ENCODE results near the gene LTA. TPM values are rescaled to one million over a fixed set of nuclear protein-coding genes. Genes with fewer than 3 reads are reported as not detected.

Gene LTA
- polyA plus RNA-seq, 1 donor, result 0.96 TPM

DNA sequence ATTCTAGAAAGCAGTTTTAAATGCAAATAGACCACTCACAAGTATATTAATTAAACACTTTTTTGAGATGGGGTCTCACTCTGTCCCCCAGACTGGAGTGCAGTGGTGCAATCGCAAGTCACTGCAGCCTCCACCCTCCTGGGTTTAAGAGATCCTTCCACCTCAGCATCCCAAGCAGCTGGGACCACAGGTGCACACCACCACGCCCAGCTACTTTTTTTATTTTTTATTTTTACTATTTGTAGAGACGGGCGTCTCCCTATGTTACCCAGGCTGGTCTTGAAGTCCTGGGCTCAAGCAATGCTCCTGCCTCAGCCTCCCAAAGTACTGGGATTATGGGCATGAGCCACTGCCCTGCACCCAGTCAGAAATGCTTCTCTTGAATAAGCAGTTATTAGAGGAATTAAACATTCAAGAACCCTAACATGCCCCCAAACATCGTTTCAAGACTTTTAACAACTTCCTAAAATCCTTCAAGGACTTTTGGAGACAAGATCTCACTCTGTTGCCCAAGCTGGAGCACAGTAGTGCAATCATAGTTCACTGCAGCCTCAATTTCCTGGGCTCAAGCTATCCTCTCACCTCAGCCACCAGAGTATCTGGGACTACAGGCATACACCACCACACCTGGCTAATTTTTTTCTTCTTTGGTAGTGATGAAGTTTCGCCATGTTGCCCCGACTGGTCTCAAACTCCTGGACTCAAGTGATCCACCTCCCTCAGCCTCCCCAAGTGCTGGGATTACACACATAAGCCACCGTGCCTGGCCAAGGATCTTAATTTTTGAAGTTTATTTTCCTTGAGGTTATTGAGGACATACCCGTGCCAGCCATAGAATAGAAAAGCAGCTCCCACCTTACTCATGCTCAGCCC is 40.1 kb upstream of the LTA start:
- 80% methylated on average over 1 of the region's 9 CpGs for WGBS (ENCODE audit: insufficient coverage, low lambda C conversion rate)
- H3K4me3 ChIP-seq (ENCODE audit: low read length), result no peak overlapping the region

DNA sequence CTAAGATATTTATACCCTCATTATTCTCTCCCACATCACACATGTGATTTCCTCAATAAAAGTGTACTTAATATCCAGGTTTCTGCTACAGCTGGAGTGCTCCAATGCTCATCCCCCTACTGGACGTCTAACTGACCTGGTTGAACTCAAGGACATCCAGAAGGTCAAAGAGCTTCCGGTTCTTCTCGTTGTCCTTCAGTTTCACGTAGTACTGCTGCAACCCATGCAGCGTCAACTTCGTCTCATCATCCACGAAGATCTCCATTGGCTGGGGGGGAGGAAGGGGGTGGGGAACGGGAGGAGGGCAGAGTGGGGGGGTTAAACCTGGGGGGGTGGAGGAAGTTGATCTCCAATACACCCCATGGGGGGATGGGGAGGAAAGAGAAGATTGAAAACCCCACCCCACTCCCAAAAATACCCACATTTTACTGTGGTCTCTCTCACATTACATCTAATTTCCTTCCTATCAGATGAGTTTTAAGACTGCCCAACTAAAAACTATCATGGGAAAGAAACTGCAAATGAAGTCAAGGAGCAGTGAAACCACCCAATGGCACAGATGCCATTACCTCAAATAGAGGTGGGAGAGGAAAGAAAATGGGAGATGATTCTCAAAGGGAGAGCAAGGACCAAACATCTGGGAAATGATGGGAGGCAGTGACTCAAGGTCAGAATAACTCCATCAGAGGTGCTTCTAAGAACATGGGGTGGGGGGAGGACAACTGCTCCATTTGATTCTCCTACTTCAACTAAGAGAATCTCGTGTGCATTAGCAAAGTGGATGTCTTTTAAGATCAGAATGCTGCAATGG is 39.2 kb upstream of the LTA start:
- no peak overlapping the region for H3K27ac ChIP-seq (ENCODE audit: low read length)
- no peak for DNase-seq
- no peaks in the 10 kb centered on the region for H3K27me3 ChIP-seq (ENCODE audit: control insufficient read depth, insufficient read depth, low read length)
- H3K9me3 ChIP-seq (ENCODE audit: control insufficient read depth, low read depth, low read length), result no peaks in the 10 kb centered on the region
- no peak overlapping the region for H3K4me3 ChIP-seq (ENCODE audit: low read length)
- no CpG with 5 or more reads among the region's 9 CpGs for WGBS (ENCODE audit: insufficient coverage, low lambda C conversion rate)
- H3K4me1 ChIP-seq (ENCODE audit: control insufficient read depth, insufficient read depth, low read length), result peaks cover 7% of the 10 kb centered on the region
- H3K36me3 ChIP-seq (ENCODE audit: control insufficient read depth, insufficient read depth, low read length), result peaks cover 81% of the 10 kb centered on the region

More for the DNA sequence above, 40.1 kb upstream of the LTA start:
- Histone ChIP-seq H3K36me3 (ENCODE audit: control insufficient read depth, insufficient read depth, low read length) (peaks cover 76% of the 10 kb centered on the region), H3K4me1 (ENCODE audit: control insufficient read depth, insufficient read depth, low read length) (peaks cover 7% of the 10 kb centered on the region), H3K27me3 (ENCODE audit: control insufficient read depth, insufficient read depth, low read length) (no peaks in the 10 kb centered on the region), H3K9me3 (ENCODE audit: control insufficient read depth, low read depth, low read length) (no peaks in the 10 kb centered on the region), H3K27ac (ENCODE audit: low read length) (no peak overlapping the region)
- no peak for DNase-seq

DNA sequence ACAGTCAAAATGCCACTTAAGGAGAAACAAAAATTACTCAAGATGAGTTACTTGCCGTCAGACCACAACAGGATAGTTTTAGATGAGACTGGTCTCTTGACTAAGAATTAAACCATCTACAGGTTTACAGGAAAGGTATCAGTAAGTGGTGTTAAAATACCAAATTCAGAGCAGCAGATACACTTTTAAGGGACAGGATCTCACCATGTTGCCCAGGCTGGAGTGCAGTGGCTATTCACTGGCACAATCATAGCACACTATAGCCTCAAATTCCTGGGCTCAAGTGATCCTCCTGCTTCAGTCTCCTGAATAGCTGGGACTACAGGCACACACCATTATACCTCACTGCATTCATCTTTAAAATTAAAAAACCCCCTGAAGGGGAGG is 38.6 kb upstream of the LTA start:
- Histone ChIP-seq H3K36me3 (ENCODE audit: control insufficient read depth, insufficient read depth, low read length) (peaks cover 86% of the 10 kb centered on the region), H3K27me3 (ENCODE audit: control insufficient read depth, insufficient read depth, low read length) (no peaks in the 10 kb centered on the region), H3K9me3 (ENCODE audit: control insufficient read depth, low read depth, low read length) (no peaks in the 10 kb centered on the region), H3K4me3 (ENCODE audit: low read length) (no peak overlapping the region), H3K4me1 (ENCODE audit: control insufficient read depth, insufficient read depth, low read length) (peaks cover 7% of the 10 kb centered on the region), H3K27ac (ENCODE audit: low read length) (no peak overlapping the region)
- no peak for DNase-seq
- WGBS (ENCODE audit: insufficient coverage, low lambda C conversion rate), result no CpG with 5 or more reads among the region's 1 CpG

DNA sequence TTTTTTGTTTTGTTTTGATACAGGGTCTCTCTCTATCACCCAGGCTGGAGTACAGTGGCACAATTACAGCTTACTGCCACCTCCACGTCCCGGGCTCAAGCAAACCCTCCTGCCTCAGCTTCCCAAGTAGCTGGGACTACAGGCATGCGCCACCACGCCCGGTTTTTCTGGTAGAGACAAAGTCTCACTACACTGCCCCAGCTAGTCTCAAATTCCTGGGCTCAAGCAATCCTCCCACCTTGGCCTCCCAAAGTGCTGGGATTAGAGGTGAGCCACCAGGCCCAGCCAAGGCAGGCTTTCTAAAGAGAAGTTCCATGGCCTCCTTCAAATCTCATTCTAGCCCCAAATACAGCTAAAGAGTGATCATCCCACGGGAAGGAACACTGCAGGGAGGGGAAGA is 38.1 kb upstream of the LTA start:
- Histone ChIP-seq H3K36me3 (ENCODE audit: control insufficient read depth, insufficient read depth, low read length) (peaks cover 92% of the 10 kb centered on the region), H3K4me3 (ENCODE audit: low read length) (no peak overlapping the region), H3K9me3 (ENCODE audit: control insufficient read depth, low read depth, low read length) (no peaks in the 10 kb centered on the region), H3K4me1 (ENCODE audit: control insufficient read depth, insufficient read depth, low read length) (peaks cover 8% of the 10 kb centered on the region), H3K27ac (ENCODE audit: low read length) (no peak overlapping the region), H3K27me3 (ENCODE audit: control insufficient read depth, insufficient read depth, low read length) (no peaks in the 10 kb centered on the region)
- WGBS (ENCODE audit: insufficient coverage, low lambda C conversion rate), result no CpG with 5 or more reads among the region's 6 CpGs
- no peak for DNase-seq

DNA sequence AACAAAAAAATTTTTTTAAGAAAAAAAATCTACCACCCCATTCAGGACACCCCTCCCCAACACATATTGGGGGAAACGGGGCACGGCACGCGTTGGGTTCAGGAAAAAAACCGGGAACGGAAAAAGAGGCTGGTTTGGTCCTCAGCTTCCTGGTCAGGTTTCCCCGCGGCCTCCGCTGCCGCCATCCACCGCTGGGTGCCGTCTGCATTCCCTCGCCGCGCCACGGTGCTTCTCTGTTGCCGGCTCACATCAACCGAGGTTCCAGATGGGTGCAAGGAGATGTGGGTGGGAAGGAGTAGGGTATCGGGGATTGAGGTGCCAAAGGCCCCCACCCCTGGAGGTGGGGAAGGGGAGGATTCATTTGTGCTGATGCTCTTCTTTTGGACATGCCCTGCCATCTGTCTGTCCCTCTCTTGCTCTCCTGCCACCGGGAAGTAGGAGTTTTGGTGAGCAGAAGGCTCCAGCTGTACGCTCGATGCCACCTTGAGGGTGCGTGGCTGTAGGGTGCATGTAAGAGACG is 37.5 kb upstream of the LTA start:
- no peak overlapping the region for H3K4me3 ChIP-seq (ENCODE audit: low read length)
- H3K4me1 ChIP-seq (ENCODE audit: control insufficient read depth, insufficient read depth, low read length), result peaks cover 10% of the 10 kb centered on the region
- 100% methylated on average over 4 of the region's 24 CpGs for WGBS (ENCODE audit: insufficient coverage, low lambda C conversion rate)
- no peaks in the 10 kb centered on the region for H3K27me3 ChIP-seq (ENCODE audit: control insufficient read depth, insufficient read depth, low read length)
- DNase-seq, result no peak
- H3K36me3 ChIP-seq (ENCODE audit: control insufficient read depth, insufficient read depth, low read length), result peaks cover 96% of the 10 kb centered on the region
- no peak overlapping the region for H3K27ac ChIP-seq (ENCODE audit: low read length)
- H3K9me3 ChIP-seq (ENCODE audit: control insufficient read depth, low read depth, low read length), result no peaks in the 10 kb centered on the region

DNA sequence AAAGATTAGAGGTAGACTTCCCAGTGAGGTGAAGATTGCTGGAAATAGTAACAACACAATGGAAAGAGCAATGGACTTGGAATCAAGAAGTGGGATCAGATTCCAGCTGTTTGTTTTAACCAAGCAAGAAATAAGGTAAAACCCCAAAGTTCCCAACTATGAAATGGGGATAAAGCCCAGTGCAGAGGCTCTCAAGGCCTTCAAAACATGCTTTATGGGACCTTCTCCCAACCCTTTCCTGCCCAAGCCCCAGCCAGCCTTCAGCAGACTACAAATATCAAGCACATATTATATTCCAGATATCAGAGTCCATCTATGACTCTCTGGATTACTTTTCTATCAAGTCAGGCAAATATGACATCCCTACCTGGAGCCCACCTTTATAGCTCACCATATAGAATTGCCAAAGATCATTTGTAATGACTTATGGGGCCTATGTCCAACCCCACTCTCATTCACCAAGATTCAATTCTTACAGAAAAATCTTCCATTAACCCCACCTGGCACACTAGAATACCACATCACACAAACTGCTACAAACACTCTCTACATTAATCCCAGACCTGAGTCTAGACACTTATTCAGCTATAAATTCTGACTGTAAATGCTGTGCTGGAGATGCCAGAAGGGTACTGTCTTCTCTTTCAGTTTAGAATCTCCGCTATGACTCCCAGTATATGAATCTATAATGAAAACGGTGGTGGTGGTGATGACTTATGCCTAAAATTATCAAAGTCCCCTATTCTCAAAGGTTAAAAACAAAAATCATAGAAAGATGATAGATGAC is 36.4 kb upstream of the LTA start:
- no CpG with 5 or more reads among the region's 2 CpGs for WGBS (ENCODE audit: insufficient coverage, low lambda C conversion rate)
- H3K27me3 ChIP-seq (ENCODE audit: control insufficient read depth, insufficient read depth, low read length), result no peaks in the 10 kb centered on the region
- H3K36me3 ChIP-seq (ENCODE audit: control insufficient read depth, insufficient read depth, low read length), result peaks cover 92% of the 10 kb centered on the region
- H3K9me3 ChIP-seq (ENCODE audit: control insufficient read depth, low read depth, low read length), result no peaks in the 10 kb centered on the region
- no peak overlapping the region for H3K27ac ChIP-seq (ENCODE audit: low read length)
- H3K4me1 ChIP-seq (ENCODE audit: control insufficient read depth, insufficient read depth, low read length), result peaks cover 15% of the 10 kb centered on the region
- H3K4me3 ChIP-seq (ENCODE audit: low read length), result no peak overlapping the region
- DNase-seq, result no peak

DNA sequence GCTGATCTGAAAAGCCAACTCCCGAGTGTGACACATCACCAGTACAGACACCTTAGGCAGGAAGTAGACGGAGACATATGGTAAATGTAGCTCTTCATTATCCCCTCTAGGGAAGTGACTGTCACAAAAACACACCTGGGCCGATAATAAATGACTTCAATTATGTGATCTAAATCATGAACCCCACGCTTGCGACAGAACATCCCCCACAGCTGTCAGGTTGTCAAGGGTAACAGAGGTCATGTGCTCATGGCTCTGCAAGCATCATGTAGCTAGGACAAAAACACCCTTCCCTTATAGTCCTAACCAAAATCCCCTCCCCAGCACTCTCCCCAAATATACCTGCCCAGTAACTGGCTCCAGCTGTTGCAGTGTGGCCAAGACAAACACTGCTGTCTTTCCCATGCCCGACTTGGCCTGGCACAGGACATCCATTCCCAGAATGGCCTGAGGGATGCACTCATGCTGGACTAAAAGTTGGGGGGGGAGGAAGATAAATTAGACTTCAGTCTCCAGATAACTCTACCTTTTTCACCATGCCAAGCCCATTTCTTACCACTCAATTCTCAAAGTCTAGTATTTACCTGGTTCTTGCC is 33.2 kb upstream of the LTA start:
- H3K27ac ChIP-seq (ENCODE audit: low read length), result no peak overlapping the region
- no peak overlapping the region for H3K4me3 ChIP-seq (ENCODE audit: low read length)
- H3K27me3 ChIP-seq (ENCODE audit: control insufficient read depth, insufficient read depth, low read length), result no peaks in the 10 kb centered on the region
- no peak for DNase-seq
- H3K4me1 ChIP-seq (ENCODE audit: control insufficient read depth, insufficient read depth, low read length), result peaks cover 15% of the 10 kb centered on the region
- H3K9me3 ChIP-seq (ENCODE audit: control insufficient read depth, low read depth, low read length), result no peaks in the 10 kb centered on the region
- peaks cover 61% of the 10 kb centered on the region for H3K36me3 ChIP-seq (ENCODE audit: control insufficient read depth, insufficient read depth, low read length)
- whole genome bisulfite sequencing (ENCODE audit: insufficient coverage, low lambda C conversion rate), result no CpG with 5 or more reads among the region's 6 CpGs

DNA sequence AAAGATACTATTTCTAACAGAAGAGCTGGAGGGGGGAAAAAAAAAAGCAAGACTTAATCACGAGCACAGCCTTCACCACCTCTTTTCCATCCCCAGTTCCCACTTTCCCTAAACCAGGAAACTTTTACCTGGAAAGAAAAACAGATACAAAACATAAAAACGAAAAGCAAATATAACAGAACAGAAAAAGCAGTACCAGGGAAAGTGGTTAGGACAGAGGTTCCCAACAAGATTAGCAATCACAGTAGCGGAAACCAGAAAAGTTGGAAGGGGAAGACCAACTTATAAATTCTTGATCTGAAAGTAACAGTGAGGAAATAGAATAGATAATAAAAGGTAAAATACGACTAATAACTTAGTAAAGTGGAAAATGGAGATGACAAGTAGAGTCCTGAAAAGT is 31.4 kb upstream of the LTA start:
- Histone ChIP-seq H3K4me1 (ENCODE audit: control insufficient read depth, insufficient read depth, low read length) (peaks cover 15% of the 10 kb centered on the region), H3K27ac (ENCODE audit: low read length) (peak overlapping the region; percentile 91), H3K9me3 (ENCODE audit: control insufficient read depth, low read depth, low read length) (no peaks in the 10 kb centered on the region), H3K4me3 (ENCODE audit: low read length) (peak overlapping the region; percentile 90), H3K27me3 (ENCODE audit: control insufficient read depth, insufficient read depth, low read length) (no peaks in the 10 kb centered on the region), H3K36me3 (ENCODE audit: control insufficient read depth, insufficient read depth, low read length) (peaks cover 43% of the 10 kb centered on the region)
- 8% methylated on average over 2 of the region's 4 CpGs for WGBS (ENCODE audit: insufficient coverage, low lambda C conversion rate)
- DNase-seq, result no peak

DNA sequence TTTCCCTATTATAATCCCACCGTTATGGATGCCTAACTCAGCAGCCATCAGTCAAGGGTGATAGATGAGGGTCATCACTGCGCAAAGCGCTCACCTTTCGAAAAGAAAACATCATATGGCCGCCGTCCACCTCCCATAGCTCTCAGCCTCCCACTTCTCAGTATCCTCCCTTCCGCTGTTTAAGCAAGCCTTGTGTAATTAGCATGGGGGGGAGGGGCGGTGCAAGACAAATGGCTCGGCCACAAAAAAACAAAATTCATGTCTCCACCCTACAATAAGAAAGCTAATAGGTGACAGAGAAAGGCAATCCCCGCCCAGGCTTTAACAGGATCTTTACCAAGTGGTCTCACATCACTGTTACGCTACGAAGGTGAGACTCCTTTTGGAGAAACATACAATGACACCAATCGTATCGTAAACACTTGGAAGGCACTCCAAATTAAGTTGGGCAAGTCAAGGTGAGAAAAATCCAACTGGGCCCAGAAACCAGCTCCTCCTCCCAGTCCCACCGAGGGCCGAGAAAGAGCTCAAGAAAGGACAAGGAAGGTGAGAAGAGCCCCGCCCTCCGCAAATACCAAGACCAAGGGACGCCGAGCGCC is 30.9 kb upstream of the LTA start:
- H3K4me3 ChIP-seq (ENCODE audit: low read length), result peak overlapping the region; percentile 90
- H3K36me3 ChIP-seq (ENCODE audit: control insufficient read depth, insufficient read depth, low read length), result peaks cover 38% of the 10 kb centered on the region
- DNase-seq, result peak; percentile 33 to 67
- no peaks in the 10 kb centered on the region for H3K27me3 ChIP-seq (ENCODE audit: control insufficient read depth, insufficient read depth, low read length)
- peaks cover 15% of the 10 kb centered on the region for H3K4me1 ChIP-seq (ENCODE audit: control insufficient read depth, insufficient read depth, low read length)
- no CpG with 5 or more reads among the region's 21 CpGs for WGBS (ENCODE audit: insufficient coverage, low lambda C conversion rate)
- no peaks in the 10 kb centered on the region for H3K9me3 ChIP-seq (ENCODE audit: control insufficient read depth, low read depth, low read length)
- peak overlapping the region; percentile 91 for H3K27ac ChIP-seq (ENCODE audit: low read length)

Measured in large intestine (tissue), 3 donors.